IPS-15b (cell line): Measurements from ENCODE around the gene TESMIN.

Source experiments
- H3K27me3 ChIP-seq: one replicate; pipeline ENCODE4 v1.6.1; 2013; ENCODE audit warnings: low read length; ENCODE audit not compliant: control insufficient read depth, insufficient read depth
- H3K36me3 ChIP-seq: one replicate; pipeline ENCODE4 v1.6.1; 2013; ENCODE audit warnings: low read length; ENCODE audit not compliant: control insufficient read depth, insufficient read depth
- H3K4me1 ChIP-seq: one replicate; pipeline ENCODE4 v1.6.1; 2013; ENCODE audit warnings: mild to moderate bottlenecking, low read length; ENCODE audit not compliant: control insufficient read depth, insufficient read depth
- H3K4me3 ChIP-seq: one replicate; pipeline ENCODE4 v1.5.1; 2013; ENCODE audit warnings: low read depth, low read length
- H3K9ac ChIP-seq: one replicate; pipeline ENCODE4 v1.6.1; 2013; ENCODE audit warnings: low read depth, mild to moderate bottlenecking, low read length
- H3K9me3 ChIP-seq: one replicate; pipeline ENCODE4 v1.6.1; 2013; ENCODE audit warnings: mild to moderate bottlenecking, low read length; ENCODE audit not compliant: control insufficient read depth, insufficient read depth

Gene TESMIN

DNA sequence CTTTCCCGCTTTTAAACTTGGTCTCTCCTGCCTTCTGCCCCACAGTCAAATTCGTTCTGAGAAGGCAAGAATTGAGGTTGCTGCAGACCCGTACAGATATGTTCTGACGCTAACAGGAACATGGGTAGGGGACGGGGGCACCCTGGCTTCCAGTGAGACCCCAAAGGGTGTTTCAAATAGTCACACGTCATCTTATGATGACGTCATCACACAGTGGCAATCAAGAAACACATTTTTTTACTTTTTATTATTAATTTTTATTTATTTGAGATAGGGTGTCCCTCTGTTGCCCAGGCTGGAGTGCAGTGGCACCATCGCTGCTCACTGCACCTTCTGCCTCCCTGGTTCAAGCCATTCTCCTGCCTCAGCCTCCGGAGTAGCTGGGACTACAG lies 22.9 kb upstream of the TESMIN start:
- H3K4me1 ChIP-seq: no peaks in the 10 kb centered on the region
- no peaks in the 10 kb centered on the region for H3K27me3 ChIP-seq
- no peak overlapping the region for H3K4me3 ChIP-seq
- no peaks in the 10 kb centered on the region for H3K9me3 ChIP-seq
- peaks cover 28% of the 10 kb centered on the region for H3K36me3 ChIP-seq
- no peak overlapping the region for H3K9ac ChIP-seq

DNA sequence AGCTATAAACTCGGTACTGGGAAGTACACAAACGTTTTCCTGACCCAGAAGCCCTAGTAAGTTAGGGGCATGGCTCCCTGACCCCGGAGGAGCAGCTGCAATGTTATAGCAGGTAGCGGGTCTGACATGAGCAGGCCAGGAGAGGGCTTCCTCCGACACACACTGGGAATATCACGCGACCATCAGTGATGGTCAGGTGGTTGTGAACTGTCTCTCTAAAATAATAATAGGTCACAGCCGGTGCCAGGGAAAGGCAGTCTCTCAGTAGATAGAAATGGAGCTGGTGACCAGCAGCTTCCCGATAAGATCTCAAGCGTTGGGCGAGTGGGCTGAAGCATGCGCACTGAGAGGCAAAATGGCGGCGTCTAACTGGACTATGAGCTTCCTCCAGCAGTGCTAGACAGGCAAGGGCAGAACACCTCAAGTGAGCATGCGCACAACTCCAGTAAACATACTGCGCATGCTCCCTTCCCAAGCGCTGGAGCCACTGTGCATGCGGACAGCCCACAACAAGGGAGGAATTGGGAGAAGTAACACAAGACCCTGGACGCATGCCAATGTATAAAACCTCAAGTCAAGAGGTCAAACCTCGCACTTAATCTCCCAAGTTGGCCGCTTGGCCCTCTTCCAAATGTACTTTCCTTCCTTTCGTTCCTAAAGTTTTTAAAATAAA lies 22.3 kb upstream of the TESMIN start:
- H3K9me3 ChIP-seq: no peaks in the 10 kb centered on the region
- no peak overlapping the region for H3K9ac ChIP-seq
- no peaks in the 10 kb centered on the region for H3K4me1 ChIP-seq
- peaks cover 32% of the 10 kb centered on the region for H3K36me3 ChIP-seq
- no peak overlapping the region for H3K4me3 ChIP-seq
- no peaks in the 10 kb centered on the region for H3K27me3 ChIP-seq

DNA sequence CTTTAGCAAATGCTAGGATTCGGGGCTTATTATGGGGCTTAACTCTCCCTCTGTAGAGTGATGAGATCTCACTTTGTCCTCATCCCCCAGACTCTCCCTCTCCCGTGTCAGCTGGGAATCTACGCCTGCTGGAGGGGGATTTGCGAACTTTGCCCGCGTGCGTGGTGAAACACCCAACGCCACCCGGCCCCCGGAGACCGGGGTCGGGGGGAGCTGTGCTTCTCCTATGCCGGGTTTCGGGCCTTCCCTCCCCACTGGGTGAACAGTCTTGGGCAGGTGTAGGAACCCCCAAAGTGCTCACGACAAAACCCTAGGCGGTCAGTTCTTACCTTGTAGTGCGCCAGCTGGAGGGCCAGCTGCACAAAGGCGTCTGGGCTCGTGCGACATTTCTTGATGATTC lies 21.6 kb upstream of the TESMIN start:
- H3K36me3 ChIP-seq: peaks cover 34% of the 10 kb centered on the region
- H3K27me3 ChIP-seq: no peaks in the 10 kb centered on the region
- no peaks in the 10 kb centered on the region for H3K9me3 ChIP-seq
- no peak overlapping the region for H3K4me3 ChIP-seq
- no peak overlapping the region for H3K9ac ChIP-seq
- no peaks in the 10 kb centered on the region for H3K4me1 ChIP-seq

GRCh38 chr11:68770781-68771180 lies 19.5 kb upstream of the TESMIN start:
- Histone ChIP-seq H3K36me3 (peaks cover 28% of the 10 kb centered on the region), H3K4me1 (no peaks in the 10 kb centered on the region), H3K27me3 (no peaks in the 10 kb centered on the region), H3K4me3 (no peak overlapping the region), H3K9me3 (no peaks in the 10 kb centered on the region), H3K9ac (no peak overlapping the region)

GRCh38 chr11:68767672-68768071 lies 16.4 kb upstream of the TESMIN start:
- H3K4me1 ChIP-seq: no peaks in the 10 kb centered on the region
- no peak overlapping the region for H3K4me3 ChIP-seq
- peaks cover 14% of the 10 kb centered on the region for H3K36me3 ChIP-seq
- no peaks in the 10 kb centered on the region for H3K27me3 ChIP-seq
- H3K9ac ChIP-seq: no peak overlapping the region
- H3K9me3 ChIP-seq: no peaks in the 10 kb centered on the region

DNA sequence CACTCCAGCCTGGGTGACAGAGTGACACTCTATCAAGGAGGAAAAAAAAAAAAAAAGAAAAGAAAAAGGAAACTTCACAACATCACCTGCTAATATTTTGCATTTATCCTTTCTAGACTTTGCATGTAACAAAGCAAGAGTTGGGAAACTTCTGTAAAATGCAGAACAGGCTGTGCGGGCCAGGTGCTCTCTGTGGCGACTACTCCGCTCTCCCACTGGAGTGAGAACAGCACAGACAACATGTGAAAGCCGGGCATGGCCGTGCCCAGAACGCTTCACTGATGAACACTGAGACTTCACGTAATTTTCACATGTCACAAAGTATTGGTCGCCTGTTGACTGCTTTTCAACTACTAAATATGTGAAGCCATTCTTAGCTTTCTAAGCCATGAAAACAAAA lies 15.5 kb upstream of the TESMIN start:
- Histone ChIP-seq H3K9ac (no peak overlapping the region), H3K36me3 (peaks cover 13% of the 10 kb centered on the region)

DNA sequence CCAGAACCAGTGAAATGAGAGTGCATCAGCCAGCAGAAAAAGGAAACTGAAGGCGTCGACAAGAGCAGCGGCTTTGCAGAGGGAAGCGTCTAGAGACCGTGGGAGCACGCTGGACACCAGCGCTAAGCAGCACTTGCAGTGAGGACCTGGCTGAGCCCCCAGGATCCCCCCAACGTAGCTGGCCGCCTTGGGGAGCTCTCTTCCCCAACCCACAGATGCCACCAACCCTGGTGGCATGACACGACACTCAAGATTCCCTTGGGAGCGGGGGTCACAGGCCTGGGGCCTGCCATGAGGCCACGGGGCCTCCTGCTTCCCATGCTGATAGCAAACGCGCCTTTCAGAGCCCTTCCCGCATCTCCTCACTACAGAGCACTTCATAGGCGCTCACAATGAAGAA lies 13.4 kb upstream of the TESMIN start:
- Histone ChIP-seq H3K36me3 (peaks cover 10% of the 10 kb centered on the region), H3K27me3 (no peaks in the 10 kb centered on the region)

More for the DNA sequence above, 15.5 kb upstream of the TESMIN start:
- Histone ChIP-seq H3K27me3 (no peaks in the 10 kb centered on the region), H3K4me3 (no peak overlapping the region), H3K9me3 (no peaks in the 10 kb centered on the region), H3K4me1 (no peaks in the 10 kb centered on the region)

DNA sequence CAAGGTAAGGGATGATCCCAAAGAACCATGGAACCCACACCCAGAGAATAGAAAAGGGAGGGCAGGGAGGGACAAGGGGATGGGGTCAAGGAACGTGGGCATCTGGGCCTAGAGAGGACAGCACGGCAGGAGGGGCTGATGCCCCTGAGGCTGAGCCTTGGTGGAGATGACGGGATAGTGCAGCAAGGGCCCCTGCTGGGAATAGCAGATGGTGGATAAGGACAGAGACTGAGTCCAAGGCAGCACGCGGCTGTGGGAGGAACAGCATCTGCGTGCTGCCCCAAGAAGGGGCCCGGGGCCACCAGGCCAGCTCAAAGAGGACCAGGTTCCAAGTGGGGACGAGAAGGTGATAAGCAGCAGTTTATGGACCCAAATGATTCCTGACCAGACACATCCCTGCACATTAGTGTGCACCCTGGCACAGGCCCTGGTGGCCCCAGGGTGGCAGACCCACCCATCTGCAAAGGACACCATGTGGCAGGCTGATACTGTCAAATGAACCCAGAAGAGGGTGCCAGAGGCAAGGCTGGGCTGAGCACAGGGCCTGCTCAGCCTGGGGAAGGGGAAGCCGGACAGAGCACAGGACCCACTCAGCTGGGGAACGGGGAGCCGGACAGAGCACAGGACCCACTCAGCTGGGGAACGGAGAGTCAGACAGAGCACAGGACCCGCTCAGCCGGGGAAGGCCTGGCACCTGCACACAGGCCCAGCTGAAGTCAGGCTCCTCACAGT lies 12.8 kb upstream of the TESMIN start:
- no peak overlapping the region for H3K4me3 ChIP-seq
- no peaks in the 10 kb centered on the region for H3K27me3 ChIP-seq
- peaks cover 10% of the 10 kb centered on the region for H3K36me3 ChIP-seq
- H3K4me1 ChIP-seq: no peaks in the 10 kb centered on the region
- no peaks in the 10 kb centered on the region for H3K9me3 ChIP-seq
- no peak overlapping the region for H3K9ac ChIP-seq

More for the DNA sequence above, 13.4 kb upstream of the TESMIN start:
- Histone ChIP-seq H3K4me3 (no peak overlapping the region), H3K9ac (no peak overlapping the region), H3K4me1 (no peaks in the 10 kb centered on the region), H3K9me3 (no peaks in the 10 kb centered on the region)

DNA sequence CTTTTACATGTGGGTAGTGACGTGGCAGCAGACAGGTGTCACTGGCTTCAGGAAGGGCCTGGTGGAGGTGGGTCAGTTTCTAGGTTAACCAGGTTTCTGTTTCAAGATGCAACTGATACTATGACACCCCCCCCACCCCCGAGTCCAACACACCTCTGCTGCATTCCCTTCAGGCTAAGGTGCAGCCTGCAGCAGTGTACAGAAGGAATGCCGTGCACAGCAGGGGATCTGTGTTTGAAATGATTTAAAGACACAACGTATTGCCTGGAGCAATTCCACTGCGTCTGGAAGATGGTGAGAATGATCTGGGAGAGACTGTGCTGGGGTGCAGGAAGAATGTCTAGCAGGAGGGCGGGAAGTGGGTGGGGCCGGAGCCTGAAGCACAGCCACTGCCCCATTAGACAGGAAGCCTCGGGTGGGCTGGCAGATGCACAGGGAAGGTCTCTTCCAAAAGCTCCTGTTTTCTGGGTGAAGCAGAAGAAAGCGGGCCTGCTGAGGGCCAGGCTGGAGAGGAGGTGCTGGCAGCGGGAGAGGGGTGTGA lies 11.9 kb upstream of the TESMIN start:
- no peak overlapping the region for H3K9ac ChIP-seq
- H3K4me3 ChIP-seq: no peak overlapping the region
- H3K27me3 ChIP-seq: no peaks in the 10 kb centered on the region
- peaks cover 4% of the 10 kb centered on the region for H3K36me3 ChIP-seq
- H3K9me3 ChIP-seq: no peaks in the 10 kb centered on the region
- H3K4me1 ChIP-seq: no peaks in the 10 kb centered on the region

GRCh38 chr11:68762481-68762880 lies 11.2 kb upstream of the TESMIN start:
- no peak overlapping the region for H3K9ac ChIP-seq
- H3K36me3 ChIP-seq: peaks cover 7% of the 10 kb centered on the region
- no peaks in the 10 kb centered on the region for H3K4me1 ChIP-seq
- H3K9me3 ChIP-seq: no peaks in the 10 kb centered on the region
- H3K4me3 ChIP-seq: no peak overlapping the region
- H3K27me3 ChIP-seq: no peaks in the 10 kb centered on the region

DNA sequence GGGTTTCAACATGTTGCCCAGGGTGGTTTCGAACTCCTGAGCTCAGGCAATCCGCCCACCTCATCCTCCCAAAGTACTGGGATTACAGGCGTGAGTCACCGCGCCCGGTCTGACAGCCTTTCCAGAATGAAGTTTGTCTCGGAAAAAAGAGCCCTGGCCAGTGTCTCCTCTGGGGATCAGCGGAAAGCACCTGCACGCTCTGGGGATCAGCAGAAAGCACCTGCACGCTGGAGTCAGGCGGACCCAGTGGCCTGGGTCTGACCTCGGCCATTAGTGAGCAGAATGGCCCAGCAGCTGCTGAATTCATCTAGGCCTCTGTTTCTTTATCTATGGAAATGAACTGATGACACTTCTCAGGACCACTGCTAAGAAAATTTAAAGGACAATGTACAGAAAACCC lies 10.5 kb upstream of the TESMIN start:
- Histone ChIP-seq H3K9ac (no peak overlapping the region), H3K4me3 (no peak overlapping the region), H3K9me3 (no peaks in the 10 kb centered on the region), H3K27me3 (no peaks in the 10 kb centered on the region), H3K4me1 (no peaks in the 10 kb centered on the region), H3K36me3 (peaks cover 7% of the 10 kb centered on the region)

DNA sequence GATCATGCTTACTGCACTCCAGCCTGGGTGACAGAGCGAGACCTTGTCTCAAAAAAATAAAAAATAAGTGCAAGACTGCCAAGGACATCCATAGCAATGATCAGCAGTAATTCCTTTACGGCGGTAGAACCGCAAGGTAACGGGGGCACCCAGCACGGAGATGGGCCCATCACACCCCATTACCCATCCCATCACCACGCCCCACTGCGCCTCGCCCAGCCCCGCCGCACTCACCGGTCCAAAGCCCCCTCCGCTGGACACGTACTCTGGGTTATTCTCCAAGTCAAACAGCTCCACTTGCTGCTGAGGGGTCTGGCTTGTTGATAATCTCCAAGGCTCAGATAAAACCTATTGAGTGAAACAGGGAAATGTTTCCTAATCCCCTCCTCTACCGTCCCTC lies 8.7 kb upstream of the TESMIN start:
- no peak overlapping the region for H3K4me3 ChIP-seq
- no peaks in the 10 kb centered on the region for H3K27me3 ChIP-seq
- H3K9ac ChIP-seq: no peak overlapping the region
- peaks cover 7% of the 10 kb centered on the region for H3K36me3 ChIP-seq
- no peaks in the 10 kb centered on the region for H3K9me3 ChIP-seq
- H3K4me1 ChIP-seq: no peaks in the 10 kb centered on the region
